NCI-H187 treated with DMSO at 0.1 percent for 48 hours (cell line): ENCODE data around the gene SURF4.
A peak's percentile ranks its signal among the peaks of the same experiment; 100 is the strongest.
"Not testable (repeated sequence)": the region's sequence is repeated elsewhere in the genome, so short reads cannot be mapped to it uniquely, and the experiment has no call there.

ENCODE experiments used
- DNase-seq: peaks from one replicate; lab custom pipeline; 2025; lab: John Stamatoyannopoulos, UW

Gene SURF4

DNA sequence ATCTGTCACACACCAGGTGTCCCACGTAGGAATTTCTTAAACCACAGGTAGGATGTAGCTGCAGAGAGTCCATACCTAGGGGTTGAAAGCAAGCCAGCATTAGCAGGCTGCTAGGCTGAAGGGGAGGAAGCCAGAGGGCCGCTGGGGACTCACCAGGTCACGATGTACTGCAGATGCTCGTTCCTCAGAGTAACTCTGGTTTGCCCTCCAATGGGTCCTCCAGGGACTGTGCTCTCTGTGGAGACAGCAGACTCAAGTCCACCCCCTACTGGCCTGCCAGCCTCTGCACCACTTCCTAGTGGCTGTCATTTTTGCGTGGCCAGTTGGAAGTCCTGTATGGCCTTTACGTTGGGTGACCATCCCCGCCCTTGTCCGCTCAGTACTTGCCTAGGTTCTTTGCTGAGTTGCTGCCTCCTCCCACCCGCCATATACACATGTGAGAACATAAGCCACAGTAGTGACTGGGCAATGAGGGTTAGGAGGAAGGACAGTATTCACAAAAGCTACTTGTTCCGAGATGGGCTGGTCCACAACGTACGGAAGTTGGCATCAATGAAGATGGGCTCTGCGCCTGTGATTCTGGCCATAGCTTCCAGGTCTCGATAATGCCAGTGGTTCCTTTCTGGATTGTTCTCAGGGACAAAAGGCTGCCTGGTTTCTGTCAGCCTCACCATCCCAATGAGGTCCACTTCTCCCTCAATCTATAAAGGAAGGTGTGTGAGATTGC, 23.8 kb downstream of the SURF4 start:
- DNase-seq, result no peak

DNA sequence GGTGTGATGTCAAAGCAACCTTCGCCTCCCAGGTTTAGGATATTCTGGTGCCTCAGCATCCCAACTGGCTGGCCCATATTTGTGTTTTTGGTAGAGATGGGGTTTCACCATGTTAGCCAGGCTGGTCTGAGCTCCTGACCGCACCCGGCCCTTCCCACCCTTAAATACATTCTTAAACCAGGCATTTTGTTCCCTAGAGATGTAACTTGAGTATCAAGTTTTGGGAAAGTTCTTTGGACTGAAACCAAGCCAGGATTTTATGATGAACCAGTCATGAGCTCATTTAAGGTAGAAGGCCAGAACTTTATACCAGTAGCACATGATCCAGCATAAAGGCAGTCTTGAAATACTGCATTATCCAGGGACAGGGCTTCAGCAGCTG, 24.3 kb downstream of the SURF4 start:
- no peak for DNase-seq

DNA sequence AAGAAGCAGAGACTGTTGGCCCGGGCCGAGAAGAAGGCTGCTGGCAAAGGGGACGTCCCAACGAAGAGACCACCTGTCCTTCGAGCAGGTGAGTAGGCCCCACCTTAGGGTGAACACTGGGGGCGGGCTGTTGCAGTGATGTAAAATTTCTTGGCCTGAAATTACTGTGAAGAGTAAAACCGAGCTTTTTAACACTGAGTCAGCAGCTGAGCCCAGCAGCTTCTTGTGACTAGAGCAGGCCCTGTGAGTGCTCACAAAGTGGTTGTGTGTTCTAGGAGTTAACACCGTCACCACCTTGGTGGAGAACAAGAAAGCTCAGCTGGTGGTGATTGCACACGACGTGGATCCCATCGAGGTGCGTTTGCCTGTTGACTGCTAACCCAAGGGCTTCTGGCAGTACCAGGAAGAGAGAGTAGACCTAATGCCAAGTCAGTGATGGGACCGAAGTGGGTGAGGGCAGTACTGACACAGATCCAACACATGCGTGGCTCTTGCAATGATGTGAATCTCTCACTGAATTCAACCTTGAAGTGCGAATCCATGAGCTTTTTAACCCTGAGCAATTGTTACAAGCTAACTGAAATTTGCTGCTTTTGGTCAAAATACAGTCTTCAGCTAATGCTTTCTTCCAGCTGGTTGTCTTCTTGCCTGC, 25.8 kb downstream of the SURF4 start:
- no peak for DNase-seq

GRCh38 chr9:133348718-133349573, 26.9 kb downstream of the SURF4 start:
- no peak for DNase-seq

- peak; percentile 81 for DNase-seq
These were observed 27.7 kb downstream of the SURF4 start, which contains the start of the genes MED22 and RPL7A for GRCh38 chr9:133347985-133348717. TSS of gene MED22 (minus strand) at chr9:133348131. CDS start at chr9:133346662, 1,469 bp downstream. TSS of gene RPL7A (plus strand) at chr9:133348218. CDS start at chr9:133348244, 26 bp downstream.

DNA sequence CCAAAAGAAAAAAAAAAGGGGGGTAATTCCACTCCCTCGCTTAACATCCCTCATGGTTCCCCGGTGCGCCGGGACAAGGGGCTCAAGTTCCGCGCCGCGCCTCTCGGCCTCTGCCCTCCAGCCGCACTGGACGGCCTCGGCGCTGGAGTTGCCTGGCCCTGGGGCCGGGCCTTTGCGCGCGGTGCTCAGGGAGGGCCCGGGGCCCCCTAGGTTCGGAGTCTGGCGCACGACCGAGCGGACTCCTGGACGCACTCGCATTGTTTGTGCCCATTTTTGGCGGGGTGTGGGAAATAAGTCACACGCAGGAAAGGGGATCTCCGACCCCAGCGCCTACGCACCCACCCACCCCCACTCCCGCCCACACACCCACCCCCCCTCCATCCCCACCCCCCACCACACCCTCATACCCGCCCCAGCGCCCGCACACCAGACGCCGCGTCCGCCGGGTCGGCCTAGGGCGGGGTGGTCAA, 28.3 kb downstream of the SURF4 start:
- DNase-seq, result no peak

DNA sequence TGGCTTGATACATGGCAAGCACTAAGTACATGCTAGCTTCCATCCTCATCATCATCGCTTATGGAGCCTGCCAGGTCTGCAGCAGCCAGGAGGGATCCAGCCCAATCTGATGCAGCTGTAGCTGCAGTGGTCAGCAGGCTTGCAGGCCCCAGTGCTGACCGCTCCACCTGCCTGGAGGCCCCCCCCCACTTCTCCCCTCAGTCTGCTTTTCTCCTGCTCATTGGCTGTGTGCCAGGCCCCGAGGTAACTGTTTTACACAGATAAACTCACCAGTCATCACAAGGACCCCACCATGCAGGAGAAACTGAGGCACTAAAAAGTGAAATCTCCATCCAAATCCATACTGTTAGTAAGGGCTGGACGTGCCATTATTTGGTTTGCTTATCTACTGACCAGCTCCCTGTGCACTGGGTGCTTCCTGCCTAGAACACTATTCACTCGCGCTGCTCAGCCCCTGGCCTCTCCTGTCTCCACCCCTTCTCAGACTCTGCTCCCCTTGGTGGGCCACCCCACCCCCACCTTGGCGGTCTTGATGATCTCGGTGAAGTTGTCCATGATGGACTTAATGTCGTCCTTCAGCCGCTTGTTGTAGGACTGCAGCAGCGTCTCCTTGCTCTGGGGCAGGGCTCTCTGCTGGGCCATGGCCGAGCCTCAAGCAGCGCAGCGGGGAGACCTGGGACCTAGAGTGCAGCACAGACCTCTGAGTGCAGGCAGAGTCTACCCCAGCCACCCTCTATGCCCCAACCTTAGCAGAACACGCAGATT, 29.7 kb downstream of the SURF4 start:
- DNase-seq, result no peak

DNA sequence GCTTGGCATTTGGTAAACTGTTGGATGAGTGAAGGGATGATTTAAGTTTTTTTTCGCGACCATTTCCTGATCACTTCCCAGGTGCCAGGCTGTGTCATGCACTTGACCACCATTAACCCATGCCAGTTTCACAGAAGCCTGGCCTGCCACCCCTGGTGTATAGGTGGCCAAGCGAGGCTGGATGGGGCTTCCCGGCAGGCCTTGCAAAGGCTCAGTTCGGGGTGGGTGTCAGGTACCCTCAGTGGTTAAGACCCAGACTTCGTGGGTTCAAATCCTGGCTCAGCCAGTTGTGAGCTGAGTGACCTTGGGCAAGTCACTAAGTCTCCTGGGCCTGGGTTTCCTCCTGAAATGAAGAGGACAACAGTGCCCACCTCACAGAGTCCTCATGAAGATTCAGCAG, 30.3 kb downstream of the SURF4 start:
- DNase-seq, result no peak

- no peak for DNase-seq
These were observed 30.9 kb downstream of the SURF4 start for GRCh38 chr9:133344979-133345378.

DNA sequence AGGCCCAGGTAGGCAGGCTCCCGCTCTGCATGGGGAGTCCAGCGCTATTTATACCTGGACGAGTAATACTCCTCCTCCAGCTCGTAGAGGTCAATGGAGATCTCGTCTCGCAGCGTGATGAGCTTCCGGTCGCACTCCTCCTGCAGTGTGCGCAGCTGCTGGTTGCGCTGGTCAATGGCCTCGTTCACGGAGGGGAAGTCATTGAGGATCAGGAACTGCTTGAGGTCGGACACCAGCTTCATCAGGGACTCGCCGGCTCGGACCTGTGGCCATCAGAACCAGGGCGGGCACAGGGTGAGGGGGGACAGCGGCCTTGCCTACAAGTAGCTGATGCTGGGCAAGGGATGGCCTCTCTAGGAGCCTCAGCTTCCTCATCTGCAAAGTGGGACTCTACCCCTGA, 31.8 kb downstream of the SURF4 start:
- no peak for DNase-seq

- DNase-seq, result no peak
These were observed 33.3 kb downstream of the SURF4 start for GRCh38 chr9:133342570-133342969.

GRCh38 chr9:133342069-133342406, 33.8 kb downstream of the SURF4 start:
- no peak for DNase-seq

DNA sequence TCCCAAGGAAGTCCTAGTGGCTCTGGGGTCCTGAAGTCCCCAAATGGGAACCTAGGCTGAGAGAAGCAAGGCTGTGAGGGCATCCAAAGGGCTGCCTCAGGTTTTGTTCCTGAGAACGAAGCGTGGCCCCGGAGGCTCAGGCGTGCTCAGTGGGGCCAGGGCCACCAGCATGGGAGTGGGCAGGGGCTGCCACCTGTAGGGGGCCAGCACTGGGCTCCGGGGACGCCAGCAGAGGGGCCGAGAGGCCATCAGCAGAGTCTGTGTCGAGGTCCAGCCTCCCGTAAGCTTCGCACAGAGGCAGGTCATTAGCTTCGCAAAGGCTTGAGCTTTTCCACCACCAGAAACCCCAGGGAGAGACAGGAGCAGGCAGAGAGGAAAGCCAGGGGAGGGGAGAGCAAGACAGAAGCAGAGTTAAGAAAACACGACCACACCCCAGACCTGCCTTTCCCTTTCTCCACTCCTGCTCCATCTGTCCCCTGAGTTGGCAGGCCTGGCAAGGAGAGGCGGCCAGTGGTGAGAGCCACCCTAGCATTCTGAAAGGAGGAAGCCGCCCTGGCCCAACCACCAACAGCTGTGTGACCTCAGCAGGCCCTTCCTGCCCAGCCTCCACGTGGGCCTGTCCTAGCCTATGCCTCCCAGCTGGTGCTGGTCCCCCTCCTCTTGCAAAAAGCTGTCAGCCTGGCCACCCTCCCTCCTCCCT, 34.3 kb downstream of the SURF4 start:
- no peak for DNase-seq

DNA sequence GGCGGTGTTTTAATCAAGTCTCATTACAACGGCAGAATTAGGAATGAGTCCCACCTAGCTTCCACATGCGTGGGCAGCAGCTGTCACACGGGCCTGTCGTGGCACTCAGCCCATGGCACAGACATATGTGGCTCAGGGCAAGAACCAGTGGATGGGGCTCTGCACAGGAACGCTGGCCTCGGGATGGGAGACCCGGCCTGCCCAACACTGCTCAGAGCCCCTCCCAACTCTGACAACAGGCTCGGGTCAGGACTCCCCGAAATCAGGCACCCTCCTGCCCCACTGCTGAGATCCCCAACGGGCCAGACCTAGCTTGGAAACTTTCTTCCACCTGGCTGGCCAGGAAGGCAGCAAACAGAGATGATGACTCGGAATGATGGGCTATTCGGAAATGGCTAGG, 34.9 kb downstream of the SURF4 start:
- no peak for DNase-seq

- DNase-seq, result no peak
These were observed 35.6 kb downstream of the SURF4 start for GRCh38 chr9:133340256-133340655.

- no peak for DNase-seq
These were observed 36.2 kb downstream of the SURF4 start for GRCh38 chr9:133339641-133340040.

- peak; percentile 50 for DNase-seq
These were observed 39.7 kb downstream of the SURF4 start, which contains the start of gene SURF6 for GRCh38 chr9:133335924-133336811. TSS of gene SURF6 (minus strand) at chr9:133336188. CDS start at chr9:133336132, 56 bp downstream.

- not testable (repeated sequence) for DNase-seq
These were observed 41.0 kb downstream of the SURF4 start for GRCh38 chr9:133334888-133335287.

DNA sequence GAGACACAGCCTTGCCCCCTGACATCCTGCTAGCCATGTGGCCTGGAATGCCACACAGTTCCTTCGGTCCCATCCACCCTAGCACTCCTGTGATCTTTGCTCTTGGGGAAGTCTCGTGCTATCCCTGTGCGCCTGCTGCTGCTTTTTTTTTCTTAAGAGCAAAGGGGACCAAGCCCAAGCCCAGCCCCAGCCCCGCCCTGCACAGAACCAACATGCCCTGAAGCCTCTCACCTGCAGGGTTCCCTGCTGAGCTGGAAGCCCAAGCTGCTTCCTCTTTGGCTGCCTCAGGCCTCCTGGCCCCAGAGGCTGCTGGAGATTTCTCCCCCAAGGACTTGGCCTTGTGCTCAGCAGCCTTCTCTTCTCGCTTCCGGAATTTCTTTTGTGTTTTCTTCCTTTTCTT, 41.7 kb downstream of the SURF4 start:
- no peak for DNase-seq
